Measurements from ENCODE around the gene CFAP299. TPM values are rescaled to one million over a fixed set of nuclear protein-coding genes. Genes with fewer than 3 reads are reported as not detected.
"Not testable (repeated sequence)": the region's sequence is repeated elsewhere in the genome, so short reads cannot be mapped to it uniquely, and the experiment has no call there.

Gene CFAP299
- total and polyA plus RNA-seq, 4 donors = 2.8 to 30.2 (median 6.6) TPM

GRCh38 chr4:80678413-80678812 is 342.9 kb downstream of the CFAP299 start:
- Histone ChIP-seq H3K36me3 (ENCODE audit: control insufficient read depth in 4 of 4, insufficient read depth in 4 of 4, low read length in 4 of 4) (no peaks in the 10 kb centered on the region), H3K9ac (ENCODE audit: insufficient read depth in 1 of 2, low read length in 2 of 2) (no peak overlapping the region), H3K27ac (ENCODE audit: low read depth in 1 of 2, low read length in 1 of 2) (no peak overlapping the region), H3K27me3 (ENCODE audit: control insufficient read depth in 3 of 3, insufficient read depth in 3 of 3, low read length in 2 of 3) (no peaks in the 10 kb centered on the region), H3K4me1 (ENCODE audit: control insufficient read depth in 5 of 5, insufficient read depth in 5 of 5, low read length in 5 of 5) (no peaks in the 10 kb centered on the region), H3K4me3 (no peak overlapping the region), H3K9me3 (ENCODE audit: control insufficient read depth in 4 of 4, insufficient read depth in 3 of 4, low read length in 3 of 4) (no peaks in the 10 kb centered on the region)
- DNase-seq (no peak), ATAC-seq (ENCODE audit: insufficient read depth, low FRiP score) (no peak)
- no peak for TF ChIP-seq CTCF (IDR thresholded peaks at IDR 0.05; ENCODE audit: control extremely low read depth, extremely low read depth)

- ATAC-seq (ENCODE audit: insufficient read depth, low FRiP score) (no peak), DNase-seq (no peak)
- Histone ChIP-seq H3K4me3 (no peak overlapping the region), H3K9ac (ENCODE audit: insufficient read depth in 1 of 2, low read length in 2 of 2) (no peak overlapping the region), H3K36me3 (ENCODE audit: control insufficient read depth in 4 of 4, insufficient read depth in 4 of 4, low read length in 4 of 4) (no peaks in the 10 kb centered on the region), H3K4me1 (ENCODE audit: control insufficient read depth in 5 of 5, insufficient read depth in 5 of 5, low read length in 5 of 5) (peaks cover 0 to 3% (median 0%) of the 10 kb centered on the region in 5 donors), H3K27ac (ENCODE audit: low read depth in 1 of 2, low read length in 1 of 2) (no peak overlapping the region), H3K9me3 (ENCODE audit: control insufficient read depth in 4 of 4, insufficient read depth in 3 of 4, low read length in 3 of 4) (no peaks in the 10 kb centered on the region), H3K27me3 (ENCODE audit: control insufficient read depth in 3 of 3, insufficient read depth in 3 of 3, low read length in 2 of 3) (no peaks in the 10 kb centered on the region)
- TF ChIP-seq CTCF (IDR thresholded peaks at IDR 0.05; ENCODE audit: control extremely low read depth, extremely low read depth) = no peak
Observed at GRCh38 chr4:80680934-80681333, 345.4 kb downstream of the CFAP299 start.

GRCh38 chr4:80685214-80685613 is 349.7 kb downstream of the CFAP299 start:
- TF ChIP-seq CTCF (IDR thresholded peaks at IDR 0.05; ENCODE audit: control extremely low read depth, extremely low read depth) = no peak
- Histone ChIP-seq H3K9ac (ENCODE audit: insufficient read depth in 1 of 2, low read length in 2 of 2) (no peak overlapping the region), H3K27ac (ENCODE audit: low read depth in 1 of 2, low read length in 1 of 2) (no peak overlapping the region), H3K36me3 (ENCODE audit: control insufficient read depth in 4 of 4, insufficient read depth in 4 of 4, low read length in 4 of 4) (no peaks in the 10 kb centered on the region), H3K27me3 (ENCODE audit: control insufficient read depth in 3 of 3, insufficient read depth in 3 of 3, low read length in 2 of 3) (no peaks in the 10 kb centered on the region), H3K4me1 (ENCODE audit: control insufficient read depth in 5 of 5, insufficient read depth in 5 of 5, low read length in 5 of 5) (peaks cover 0 to 3% (median 0%) of the 10 kb centered on the region in 5 donors), H3K4me3 (no peak overlapping the region), H3K9me3 (ENCODE audit: control insufficient read depth in 4 of 4, insufficient read depth in 3 of 4, low read length in 3 of 4) (peaks cover 0 to 3% (median 0%) of the 10 kb centered on the region in 4 donors)
- peak; percentile 12 to 54 (median 29) for DNase-seq
- ATAC-seq (ENCODE audit: insufficient read depth, low FRiP score) = no peak

- DNase-seq; H3K36me3 ChIP-seq (ENCODE audit: control insufficient read depth in 4 of 4, insufficient read depth in 4 of 4, low read length in 4 of 4); H3K4me1 ChIP-seq (ENCODE audit: control insufficient read depth in 5 of 5, insufficient read depth in 5 of 5, low read length in 5 of 5); H3K9ac ChIP-seq (ENCODE audit: insufficient read depth in 1 of 2, low read length in 2 of 2); ATAC-seq (ENCODE audit: insufficient read depth, low FRiP score); H3K27ac ChIP-seq (ENCODE audit: low read depth in 1 of 2, low read length in 1 of 2); H3K9me3 ChIP-seq (ENCODE audit: control insufficient read depth in 4 of 4, insufficient read depth in 3 of 4, low read length in 3 of 4); H3K4me3 ChIP-seq; H3K27me3 ChIP-seq (ENCODE audit: control insufficient read depth in 3 of 3, insufficient read depth in 3 of 3, low read length in 2 of 3): not testable (repeated sequence)
- WGBS, 2 donors = 93 to 96% methylated on average over 20 to 23 of the region's 23 CpGs
Observed at GRCh38 chr4:80687736-80688135, 352.2 kb downstream of the CFAP299 start.

Data from lung (tissue), 12 donors.